RPMI7951 (cell line): Measurements from ENCODE around the gene NR2F1-AS1. TPM values are rescaled to one million over a fixed set of nuclear protein-coding genes. Genes with fewer than 3 reads are reported as not detected.
A peak's percentile ranks its signal among the peaks of the same experiment; 100 is the strongest.
"Not testable (repeated sequence)": the region's sequence is repeated elsewhere in the genome, so short reads cannot be mapped to it uniquely, and the experiment has no call there.

Source experiments
- DNase-seq: peaks from one replicate; pipeline ENCODE4 v3.0.0-alpha.2; 2012; ENCODE audit warnings: low read depth
- total RNA-seq: library from RNA; depleted of rRNA; stranded (reverse); fragments of >200 nt; shearing (Covaris generic); gene quantifications from 2 replicates; pipeline ENCODE4 v1.2.3, GENCODE V29; 2014

Gene NR2F1-AS1
- total RNA-seq, 1 experiment from 2014 or later: 29.2 TPM

DNA sequence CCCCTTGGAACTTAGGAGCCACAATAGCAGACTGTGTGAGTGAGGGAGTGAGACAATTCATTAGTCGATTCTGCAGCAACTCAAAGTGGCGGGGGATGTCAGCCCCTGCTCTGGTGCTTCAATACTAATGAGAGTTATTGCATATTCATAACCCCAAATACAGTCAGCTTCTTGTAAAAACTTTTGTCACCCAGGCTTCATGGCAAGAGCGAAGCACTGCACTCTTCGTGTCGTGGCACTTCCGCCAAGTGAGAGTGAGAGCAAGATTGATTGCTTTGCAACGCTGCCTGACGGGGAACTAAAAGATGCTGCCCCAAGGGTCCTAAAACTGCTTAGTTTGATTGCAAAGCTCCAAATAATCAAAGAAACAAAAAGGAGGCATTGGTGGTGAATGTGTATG, 150.9 kb downstream of the NR2F1-AS1 start:
- no peak for DNase-seq

DNA sequence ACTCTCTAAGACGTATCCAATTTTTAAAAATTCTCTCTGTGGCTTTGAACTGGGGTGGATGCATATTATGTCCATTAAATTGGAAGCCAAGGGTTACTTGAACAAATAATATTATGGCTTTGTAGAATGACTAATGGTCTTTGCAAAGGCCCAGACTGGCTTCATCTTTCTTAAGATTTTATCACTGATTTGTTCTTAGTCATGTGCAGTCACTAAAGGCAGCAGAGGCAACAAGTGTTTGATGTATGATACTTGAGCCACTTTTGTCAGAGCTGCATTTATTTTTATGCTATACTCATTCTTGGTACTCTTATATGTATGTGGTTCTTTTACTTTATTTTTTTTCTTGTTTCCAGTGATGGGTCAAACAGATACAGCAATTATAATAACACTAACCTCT, 152.2 kb downstream of the NR2F1-AS1 start:
- DNase-seq: peak; percentile 51

GRCh38 chr5:93427316-93427715, 153.7 kb downstream of the NR2F1-AS1 start:
- DNase-seq: no peak

DNA sequence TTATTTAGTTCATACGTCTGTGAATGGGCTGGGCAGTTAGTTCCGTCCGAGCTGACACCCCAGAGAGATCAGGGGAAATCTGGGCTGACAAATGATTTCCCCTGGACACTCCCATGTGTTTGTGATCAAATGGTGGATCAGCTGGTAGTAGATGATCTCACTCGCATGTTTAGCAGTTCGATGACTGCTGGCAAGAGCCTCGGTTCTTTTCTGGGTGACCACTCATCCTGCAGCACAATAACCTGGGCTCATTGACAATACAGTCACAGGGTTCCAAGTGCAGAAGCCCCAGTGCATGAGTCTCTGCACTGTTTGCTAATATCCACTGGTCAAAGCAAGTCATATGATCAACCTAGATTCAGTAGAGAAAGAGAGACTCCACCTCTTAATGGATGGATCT, 155.9 kb downstream of the NR2F1-AS1 start:
- DNase-seq: no peak

- no peak for DNase-seq
These were observed 157.7 kb downstream of the NR2F1-AS1 start for GRCh38 chr5:93423300-93423699.

DNA sequence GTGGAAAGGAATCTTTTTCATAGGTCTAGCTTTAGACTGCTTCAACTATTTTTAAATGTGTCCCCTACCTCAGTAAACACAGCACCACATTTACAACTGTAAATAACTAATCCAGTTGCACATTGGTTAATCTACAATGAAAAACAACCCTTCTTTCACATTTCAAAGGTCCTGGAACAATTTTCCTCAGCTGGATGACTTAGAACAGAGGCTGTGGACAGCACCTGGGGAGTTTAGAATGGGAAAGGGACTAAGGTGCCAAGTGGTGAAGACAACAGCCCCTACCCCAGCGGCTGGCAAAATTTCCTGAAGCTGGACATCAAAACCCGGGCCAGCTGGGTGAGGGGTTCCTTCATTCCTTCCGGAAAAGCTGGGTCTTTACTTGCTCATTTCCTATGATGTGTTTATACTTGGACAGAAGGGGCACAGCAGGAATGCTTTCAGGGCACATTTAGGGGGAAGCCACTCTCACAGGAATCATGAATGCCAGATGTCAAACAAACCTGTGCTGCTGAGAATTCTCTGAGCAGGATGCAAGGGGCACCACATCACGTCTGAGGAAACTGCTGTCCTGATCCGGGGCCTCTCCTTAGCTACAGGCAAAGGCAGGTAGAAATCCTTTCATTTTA, 158.3 kb downstream of the NR2F1-AS1 start:
- DNase-seq: no peak

DNA sequence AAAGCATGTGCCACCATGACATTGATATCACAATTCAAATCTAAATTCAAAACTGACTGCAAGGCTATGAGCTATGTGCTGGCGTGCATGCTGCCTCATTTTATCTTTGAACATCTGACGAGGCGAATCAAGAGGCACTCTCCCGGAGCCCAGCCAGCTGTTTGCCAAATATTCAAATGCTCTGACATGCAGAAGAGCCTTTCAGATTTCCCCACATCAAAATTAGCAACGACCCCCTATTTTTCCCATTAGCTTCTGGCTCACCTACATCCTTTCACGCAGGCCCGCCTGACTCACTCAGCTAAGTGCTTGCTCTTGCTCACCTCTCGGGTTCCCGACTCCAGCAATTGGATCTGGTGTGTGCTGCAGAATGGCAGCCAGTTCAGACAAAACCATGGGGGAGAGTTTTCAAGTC, 159.0 kb downstream of the NR2F1-AS1 start:
- DNase-seq: no peak

- no peak for DNase-seq
These were observed 159.6 kb downstream of the NR2F1-AS1 start for GRCh38 chr5:93421468-93421867.

- no peak for DNase-seq
These were observed 163.5 kb downstream of the NR2F1-AS1 start for GRCh38 chr5:93417490-93417889.

DNA sequence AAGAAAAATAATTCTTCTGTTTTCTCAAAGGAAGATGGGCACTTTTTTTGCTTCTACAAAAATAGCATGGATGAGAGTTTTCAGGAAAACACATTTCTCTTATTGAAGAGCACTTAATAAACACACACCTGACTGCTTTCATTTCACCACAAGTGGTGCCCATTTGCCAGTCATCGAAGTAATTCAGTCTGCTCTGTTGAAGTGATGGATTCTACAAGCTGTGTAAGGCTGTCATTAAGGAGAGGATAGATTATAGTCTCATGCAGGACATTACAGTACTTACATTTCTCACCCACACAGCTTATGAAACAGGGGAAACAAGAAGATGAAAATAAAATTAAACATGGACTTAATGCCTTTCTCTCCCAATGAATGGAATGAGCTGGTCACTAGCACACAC, 165.2 kb downstream of the NR2F1-AS1 start:
- DNase-seq: no peak

- no peak for DNase-seq
These were observed 169.3 kb downstream of the NR2F1-AS1 start for GRCh38 chr5:93411716-93412115.

- no peak for DNase-seq
These were observed 171.3 kb downstream of the NR2F1-AS1 start for GRCh38 chr5:93409691-93410090.

GRCh38 chr5:93407454-93407853, 173.6 kb downstream of the NR2F1-AS1 start:
- no peak for DNase-seq

GRCh38 chr5:93406971-93407401, 174.0 kb downstream of the NR2F1-AS1 start:
- DNase-seq: no peak

DNA sequence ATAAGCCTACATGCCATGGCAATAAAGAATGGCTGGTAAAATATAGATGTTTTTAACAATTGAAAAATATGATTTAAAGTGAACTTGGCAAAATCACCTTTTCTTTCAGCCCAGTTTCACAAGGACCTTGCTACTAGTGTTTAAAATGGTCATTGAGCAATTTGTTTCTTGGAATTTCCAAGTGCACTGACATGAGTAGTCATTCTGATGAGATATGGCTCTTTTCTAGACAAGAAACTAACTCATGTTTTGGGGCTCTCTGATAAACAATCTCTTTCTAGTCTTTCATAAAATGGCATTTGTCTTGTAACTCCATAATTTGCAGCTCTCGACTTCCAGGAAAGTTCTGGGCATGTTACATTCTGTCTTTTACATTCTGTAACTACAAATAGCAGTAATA, 176.8 kb downstream of the NR2F1-AS1 start:
- DNase-seq: no peak

DNA sequence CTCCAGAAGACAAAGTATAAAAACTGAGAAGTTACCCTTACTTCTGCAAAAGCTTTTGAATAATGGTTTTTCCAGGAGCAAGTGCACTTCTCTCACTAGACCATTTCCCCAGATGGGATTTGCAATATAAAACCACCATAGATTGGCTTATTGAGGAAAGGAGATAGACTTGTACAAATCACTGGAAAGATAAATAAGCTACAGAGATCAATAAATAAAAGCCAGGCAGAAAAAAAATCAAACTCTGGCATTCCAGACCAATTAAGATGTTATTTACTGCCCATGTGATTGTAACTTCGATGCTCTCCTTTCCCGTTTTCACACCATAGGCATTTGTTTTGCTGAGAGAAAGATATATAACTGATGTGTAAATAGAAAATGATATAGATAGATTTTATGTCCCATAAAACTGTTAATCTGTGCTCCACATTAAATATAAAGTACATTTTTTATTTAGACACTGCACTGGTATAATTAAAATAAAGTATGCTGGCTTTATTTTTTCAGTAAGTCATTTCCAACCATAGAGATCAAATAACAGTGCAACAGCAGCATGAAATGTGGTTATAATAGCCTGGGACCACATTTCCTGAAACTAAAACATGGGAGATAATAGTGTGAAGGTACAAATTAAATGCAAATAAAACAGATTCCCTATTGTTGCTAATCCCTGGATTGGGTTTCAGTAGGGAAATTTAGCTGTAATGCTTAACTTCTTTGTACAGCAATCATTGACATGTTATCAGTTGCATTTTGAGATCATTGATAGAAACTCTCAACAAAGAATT, 177.7 kb downstream of the NR2F1-AS1 start:
- DNase-seq: no peak

- DNase-seq: no peak
These were observed 178.6 kb downstream of the NR2F1-AS1 start for GRCh38 chr5:93402451-93402850.

DNA sequence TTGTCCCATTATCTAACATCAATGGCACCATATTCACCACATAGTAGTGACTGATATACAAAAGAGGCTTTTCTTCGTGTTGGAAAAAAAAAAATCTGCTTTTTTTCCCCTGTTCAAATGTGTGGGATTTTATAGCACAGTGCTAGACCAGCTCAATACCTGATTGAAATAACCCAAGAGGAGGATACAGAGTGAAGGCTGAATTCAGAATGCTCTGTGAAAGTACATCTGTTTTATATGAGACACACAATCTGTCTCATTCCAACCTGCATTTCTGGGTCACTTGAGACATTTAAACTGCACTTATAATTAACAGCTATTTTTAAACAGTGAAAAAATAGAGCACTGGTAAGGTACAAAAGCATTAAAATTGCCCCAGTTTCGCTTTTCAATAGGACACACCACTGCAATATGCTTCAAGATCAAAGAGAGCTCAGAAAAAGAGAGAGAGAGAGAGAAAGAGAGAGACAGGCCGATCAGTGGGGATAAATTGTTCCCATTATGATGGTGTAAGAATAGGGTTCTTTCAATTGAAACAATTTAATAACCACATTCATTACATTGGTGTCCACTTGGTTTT, 179.3 kb downstream of the NR2F1-AS1 start:
- DNase-seq: no peak

GRCh38 chr5:93399675-93400074, 181.3 kb downstream of the NR2F1-AS1 start:
- DNase-seq: no peak

DNA sequence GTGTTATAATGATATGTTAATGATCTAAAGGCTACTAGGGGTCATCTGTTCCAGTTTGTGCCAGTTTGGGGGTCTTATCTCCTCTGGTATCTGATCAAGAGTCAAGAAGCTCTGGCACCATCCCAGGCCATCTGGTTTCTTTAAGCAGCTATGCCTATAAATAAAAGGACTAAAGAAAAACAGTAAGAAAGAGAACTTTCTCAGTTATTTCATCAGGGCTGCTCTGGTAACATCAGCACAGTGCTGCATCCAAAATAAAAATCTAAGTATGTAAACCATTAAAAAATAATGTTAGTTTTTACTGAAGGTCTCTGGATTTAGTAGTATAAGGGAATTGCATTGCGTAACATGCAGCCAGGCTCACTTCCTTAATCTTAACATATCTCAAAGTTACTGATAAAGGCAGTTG, 185.0 kb downstream of the NR2F1-AS1 start:
- DNase-seq: peak; percentile 7

GRCh38 chr5:93395010-93395409, 186.0 kb downstream of the NR2F1-AS1 start:
- DNase-seq: no peak

GRCh38 chr5:93394301-93394700, 186.7 kb downstream of the NR2F1-AS1 start:
- DNase-seq: no peak

DNA sequence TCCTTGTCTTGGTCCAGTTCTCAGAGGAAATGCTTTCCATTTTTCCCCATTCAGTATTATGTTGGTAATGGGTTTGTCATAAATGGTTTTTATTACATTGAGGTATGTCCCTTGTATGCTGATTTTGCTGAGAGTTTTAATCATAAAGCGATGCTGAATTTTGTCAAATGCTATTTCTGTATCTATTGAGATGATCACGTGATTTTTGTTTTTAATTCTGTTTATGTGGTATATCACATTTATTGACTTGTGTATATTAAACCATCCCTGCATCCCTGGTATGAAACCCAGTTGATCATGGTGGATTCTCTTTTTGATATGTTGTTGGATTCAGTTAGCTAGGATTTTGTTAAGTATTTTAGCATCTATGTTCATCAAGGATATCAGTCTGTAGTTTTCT, 189.8 kb downstream of the NR2F1-AS1 start:
- DNase-seq: not testable (repeated sequence)
